ENCODE data around the gene AKAP6. TPM values are rescaled to one million over a fixed set of nuclear protein-coding genes. Genes with fewer than 3 reads are reported as not detected.

Gene AKAP6
- total RNA-seq, 3 donors from 2014 or later, result 1.1 to 9.1 (median 4.6) TPM

- H3K36me3 ChIP-seq, result no peaks in the 10 kb centered on the region
- H3K27me3 ChIP-seq, result no peaks in the 10 kb centered on the region
- TF ChIP-seq POLR2A (IDR thresholded peaks at IDR 0.05) (no peak), CTCF (IDR thresholded peaks at IDR 0.05) (no peak), POLR2AphosphoS5 (IDR thresholded peaks at IDR 0.05) (no peak)
- H3K4me3 ChIP-seq, result no peak overlapping the region
- peak overlapping the region in 1 of 2 donors; percentile 85 for H3K27ac ChIP-seq
- intact Hi-C loops (cut with DNase I; ENCODE audit: low total_unique reads), result no loop called here
- no peaks in the 10 kb centered on the region for H3K9me3 ChIP-seq
- no peaks in the 10 kb centered on the region for H3K4me1 ChIP-seq
- DNase-seq (ENCODE audit: low spot score in 2 of 2), result no peak
These were observed 372.4 kb downstream of the AKAP6 start for GRCh38 chr14:32701475-32701874.

GRCh38 chr14:32702088-32702487, 373.0 kb downstream of the AKAP6 start:
- Histone ChIP-seq H3K27me3 (no peaks in the 10 kb centered on the region), H3K36me3 (no peaks in the 10 kb centered on the region), H3K9me3 (no peaks in the 10 kb centered on the region), H3K4me3 (no peak overlapping the region), H3K4me1 (no peaks in the 10 kb centered on the region), H3K27ac (peak overlapping the region in 1 of 2 donors; percentile 85)
- DNase-seq (ENCODE audit: low spot score in 2 of 2), result no peak
- no peak for TF ChIP-seq CTCF (IDR thresholded peaks at IDR 0.05)
- no peak for TF ChIP-seq POLR2A (IDR thresholded peaks at IDR 0.05)
- no peak for TF ChIP-seq POLR2AphosphoS5 (IDR thresholded peaks at IDR 0.05)
- intact Hi-C loops (cut with DNase I; ENCODE audit: low total_unique reads), result no loop called here

- TF ChIP-seq POLR2A (IDR thresholded peaks at IDR 0.05), result no peak
- TF ChIP-seq POLR2AphosphoS5 (IDR thresholded peaks at IDR 0.05), result peak in 1 of 3 donors; percentile 46
- Histone ChIP-seq H3K4me1 (no peaks in the 10 kb centered on the region), H3K27me3 (no peaks in the 10 kb centered on the region), H3K36me3 (no peaks in the 10 kb centered on the region), H3K9me3 (no peaks in the 10 kb centered on the region), H3K27ac (peak overlapping the region; percentile 85 to 89), H3K4me3 (peak overlapping the region in 1 of 3 donors; percentile 23)
- intact Hi-C loops (cut with DNase I; ENCODE audit: low total_unique reads), result no loop called here
- peak in 1 of 2 donors; percentile 84 for DNase-seq (ENCODE audit: low spot score in 2 of 2)
These were observed 373.5 kb downstream of the AKAP6 start for GRCh38 chr14:32702562-32702961.

- DNase-seq (ENCODE audit: low spot score in 2 of 2), result no peak
- Histone ChIP-seq H3K27me3 (no peaks in the 10 kb centered on the region), H3K27ac (peak overlapping the region; percentile 85 to 89), H3K9me3 (no peaks in the 10 kb centered on the region), H3K36me3 (no peaks in the 10 kb centered on the region), H3K4me3 (peak overlapping the region in 1 of 3 donors; percentile 23), H3K4me1 (no peaks in the 10 kb centered on the region)
- intact Hi-C loops (cut with DNase I; ENCODE audit: low total_unique reads), result no loop called here
- TF ChIP-seq POLR2A (IDR thresholded peaks at IDR 0.05), result no peak
- no peak for TF ChIP-seq POLR2AphosphoS5 (IDR thresholded peaks at IDR 0.05)
- TF ChIP-seq CTCF (IDR thresholded peaks at IDR 0.05), result no peak
These were observed 374.1 kb downstream of the AKAP6 start for GRCh38 chr14:32703183-32703621.

- Histone ChIP-seq H3K4me3 (no peak overlapping the region), H3K9me3 (no peaks in the 10 kb centered on the region), H3K27ac (no peak overlapping the region), H3K36me3 (no peaks in the 10 kb centered on the region), H3K4me1 (no peaks in the 10 kb centered on the region), H3K27me3 (no peaks in the 10 kb centered on the region)
- TF ChIP-seq POLR2A (IDR thresholded peaks at IDR 0.05), result no peak
- no peak for TF ChIP-seq POLR2AphosphoS5 (IDR thresholded peaks at IDR 0.05)
- TF ChIP-seq CTCF (IDR thresholded peaks at IDR 0.05), result no peak
- intact Hi-C loops (cut with DNase I; ENCODE audit: low total_unique reads), result no loop called here
- no peak for DNase-seq (ENCODE audit: low spot score in 2 of 2)
These were observed 377.8 kb downstream of the AKAP6 start for GRCh38 chr14:32706721-32707519.
